GM23248 (cell line): ENCODE data around the gene ALDH3B2. TPM values are rescaled to one million over a fixed set of nuclear protein-coding genes. Genes with fewer than 3 reads are reported as not detected.
"Not testable (repeated sequence)": the region's sequence is repeated elsewhere in the genome, so short reads cannot be mapped to it uniquely, and the experiment has no call there.

Experiments used
- DNase-seq: peaks from one replicate; pipeline ENCODE4 v3.0.0-alpha.2; 2015
- H2AFZ ChIP-seq: fragments of 200-600 bp; sonication (generic); 2 replicates; pipeline ENCODE4 v1.6.1; 2016; ENCODE audit warnings: antibody characterized with exemption
- H3F3A ChIP-seq: fragments of 200-600 bp; sonication (generic); 2 replicates; pipeline ENCODE4 v1.6.1; 2016; ENCODE audit warnings: mild to moderate bottlenecking, antibody characterized with exemption, mixed run types; ENCODE audit not compliant: insufficient read depth
- H3K27ac ChIP-seq: fragments of 200-600 bp; sonication (generic); 2 replicates; pipeline ENCODE4 v1.5.1; 2016; ENCODE audit warnings: mild to moderate bottlenecking
- H3K27me3 ChIP-seq: fragments of 200-600 bp; sonication (generic); replicated peaks from 2 replicates; pipeline ENCODE4 v1.6.1; 2016; ENCODE audit warnings: mild to moderate bottlenecking; ENCODE audit not compliant: insufficient read depth
- H3K36me3 ChIP-seq: fragments of 200-600 bp; sonication (generic); 2 replicates; pipeline ENCODE4 v1.6.1; 2016; ENCODE audit warnings: low read depth, mild to moderate bottlenecking
- H3K4me1 ChIP-seq: fragments of 200-600 bp; sonication (generic); 2 replicates; pipeline ENCODE4 v1.6.1; 2016; ENCODE audit warnings: mild to moderate bottlenecking; ENCODE audit not compliant: insufficient read depth
- H3K4me2 ChIP-seq: fragments of 200-600 bp; sonication (generic); one replicate; pipeline ENCODE4 v1.6.1; 2016; ENCODE audit warnings: mild to moderate bottlenecking; ENCODE audit not compliant: unreplicated experiment
- H3K4me3 ChIP-seq: fragments of 200-600 bp; sonication (generic); 2 replicates; pipeline ENCODE4 v1.5.1; 2016; ENCODE audit warnings: mild to moderate bottlenecking
- H3K79me2 ChIP-seq: fragments of 200-600 bp; sonication (generic); 2 replicates; pipeline ENCODE4 v1.6.1; 2016; ENCODE audit warnings: mild to moderate bottlenecking; ENCODE audit not compliant: insufficient read depth
- H3K9ac ChIP-seq: fragments of 200-600 bp; sonication (generic); 2 replicates; pipeline ENCODE4 v1.6.1; 2016; ENCODE audit warnings: mild to moderate bottlenecking
- H3K9me2 ChIP-seq: fragments of 200-600 bp; sonication (generic); 2 replicates; pipeline ENCODE4 v1.6.1; 2016; ENCODE audit warnings: mixed run types, mild to moderate bottlenecking, moderate library complexity; ENCODE audit not compliant: insufficient read depth
- H3K9me3 ChIP-seq: fragments of 200-600 bp; sonication (generic); one replicate; pipeline ENCODE4 v1.6.1; 2017; ENCODE audit warnings: low read depth
- H4K20me1 ChIP-seq: fragments of 200-600 bp; sonication (generic); 2 replicates; pipeline ENCODE4 v1.6.0; 2016; ENCODE audit not compliant: insufficient read depth
- EZH2 ChIP-seq: fragments of 200-600 bp; sonication (generic); IDR thresholded peaks from 2 replicates; pipeline ENCODE4 v1.6.1; 2018; ENCODE audit warnings: antibody characterized with exemption, mild to moderate bottlenecking; ENCODE audit not compliant: insufficient read depth, poor library complexity, severe bottlenecking
- EZH2phosphoT487 ChIP-seq: fragments of 200-600 bp; sonication (generic); IDR thresholded peaks from 2 replicates; pipeline ENCODE4 v1.6.1; 2018; ENCODE audit warnings: antibody characterized with exemption, moderate library complexity, mild to moderate bottlenecking, low read depth; ENCODE audit not compliant: insufficient read depth
- WGBS, 2 experiments: methylation state at CpG; one replicate each; pipeline ENCODE4 v1.1.6; 2015 to 2017; ENCODE audit warnings: low lambda C conversion rate in 2 of 2, low coverage in 1 of 2; ENCODE audit errors: missing lambda C conversion rate in 2 of 2; 5-methylcytosine and 5-hydroxymethylcytosine counted together
- in situ Hi-C: fragments of 300-500 bp; cut with MboI; formaldehyde crosslinking; loops from 2 replicates; pipeline ENCODE4 v1.15.0; 2020
- polyA plus RNA-seq: library from polyadenylated mRNA; unstranded; fragments of >200 nt; fragmentation: Nextera tagmentation; extraction: Ambion mirVana; gene quantifications from 2 replicates; pipeline ENCODE4 v1.2.1, GENCODE V29; 2016
- total RNA-seq: library from RNA; depleted of rRNA; stranded (reverse); fragments of >200 nt; shearing (Covaris generic); gene quantifications from 2 replicates; pipeline ENCODE4 v1.2.3, GENCODE V29; 2014

The ALDH3B2 gene
- total and polyA plus RNA-seq, 2 experiments from 2014 or later, result not detected

- Histone ChIP-seq H3K4me3 (no peak overlapping the region), H3K79me2 (no peaks in the 10 kb centered on the region), H3K4me1 (no peaks in the 10 kb centered on the region), H3K27ac (no peak overlapping the region), H3F3A (no peaks in the 10 kb centered on the region), H3K36me3 (no peaks in the 10 kb centered on the region), H3K27me3 (peaks cover 58% of the 10 kb centered on the region), H2AFZ (no peak overlapping the region), H3K9ac (no peak overlapping the region), H3K4me2 (no peak overlapping the region), H3K9me2 (no peaks in the 10 kb centered on the region), H4K20me1 (no peaks in the 10 kb centered on the region), H3K9me3 (no peaks in the 10 kb centered on the region)
- no peak for DNase-seq
- in situ Hi-C loops, result no loop called here
- TF ChIP-seq EZH2 (no peak), EZH2phosphoT487 (no peak)
- WGBS, 2 experiments, result 73 to 79% methylated on average over 4 of the region's 4 CpGs
These were observed 14.8 kb upstream of the ALDH3B2 start for GRCh38 chr11:67689178-67689577.

- in situ Hi-C loops, result no loop called here
- 2 to 7% methylated on average over 2 of the region's 2 CpGs for WGBS, 2 experiments
- no peaks in the 10 kb centered on the region for H4K20me1 ChIP-seq
These were observed 13.6 kb upstream of the ALDH3B2 start for GRCh38 chr11:67687986-67688385.

GRCh38 chr11:67685641-67686332 is 11.4 kb upstream of the ALDH3B2 start:
- DNase-seq, H4K20me1 ChIP-seq, H3K4me1 ChIP-seq, H3K36me3 ChIP-seq, H3K79me2 ChIP-seq, H3F3A ChIP-seq, H2AFZ ChIP-seq, H3K9me3 ChIP-seq, in situ Hi-C loops, H3K4me2 ChIP-seq, H3K4me3 ChIP-seq, H3K27ac ChIP-seq, H3K9me2 ChIP-seq, H3K9ac ChIP-seq: not testable (repeated sequence)
- peaks cover 51% of the 10 kb centered on the region for H3K27me3 ChIP-seq
- 38 to 45% methylated on average over 8 of the region's 8 CpGs for WGBS, 2 experiments

More at GRCh38 chr11:67687986-67688385, 13.6 kb upstream of the ALDH3B2 start:
- H3F3A ChIP-seq, result no peaks in the 10 kb centered on the region
- H3K9me2 ChIP-seq, result no peaks in the 10 kb centered on the region
- no peaks in the 10 kb centered on the region for H3K9me3 ChIP-seq
- DNase-seq, result no peak
- H3K27ac ChIP-seq, result no peak overlapping the region
- H3K4me3 ChIP-seq, result no peak overlapping the region
- no peak overlapping the region for H2AFZ ChIP-seq
- no peaks in the 10 kb centered on the region for H3K36me3 ChIP-seq
- TF ChIP-seq EZH2phosphoT487, result no peak
- TF ChIP-seq EZH2, result no peak
- peaks cover 66% of the 10 kb centered on the region for H3K27me3 ChIP-seq
- no peak overlapping the region for H3K9ac ChIP-seq
- no peaks in the 10 kb centered on the region for H3K79me2 ChIP-seq
- no peak overlapping the region for H3K4me2 ChIP-seq
- H3K4me1 ChIP-seq, result no peaks in the 10 kb centered on the region

- H3K9me3 ChIP-seq, DNase-seq, H3K9ac ChIP-seq, in situ Hi-C loops, H4K20me1 ChIP-seq, H2AFZ ChIP-seq, H3K79me2 ChIP-seq, H3K27ac ChIP-seq, H3K4me3 ChIP-seq, H3F3A ChIP-seq, H3K4me1 ChIP-seq, H3K4me2 ChIP-seq, H3K9me2 ChIP-seq, H3K36me3 ChIP-seq: not testable (repeated sequence)
- peaks cover 47% of the 10 kb centered on the region for H3K27me3 ChIP-seq
- WGBS, 2 experiments, result 43 to 47% methylated on average over 14 of the region's 14 CpGs
These were observed 8.0 kb upstream of the ALDH3B2 start for GRCh38 chr11:67682126-67683034.
